IMR-90 (cell line): ENCODE measurements around the gene IRX3. TPM values are rescaled to one million over a fixed set of nuclear protein-coding genes. Genes with fewer than 3 reads are reported as not detected.

Source experiments
- ATAC-seq: fragments of 200-7000 bp; cut with Tn5 transposase; 2 replicates; pipeline ENCODE4 v1.9.1; 2020; ENCODE audit warnings: low read depth, mild to moderate bottlenecking, moderate library complexity
- BruUV-seq: library from RNA; stranded (reverse); fragments of 400-500 nt; replicated peaks from 2 replicates; lab custom pipeline; 2021; lab: Mats Ljungman, UMichigan
- CTCF ChIA-PET: fragments of 300-600 bp; formaldehyde crosslinking; extraction: SDS; loops from one replicate; lab custom pipeline; 2021; ENCODE audit warnings: antibody characterized with exemption; lab: Yijun Ruan, JAX
- POLR2A ChIA-PET: fragments of 300-600 bp; sonication (Branson Sonifier 250); formaldehyde crosslinking; loops from one replicate; lab custom pipeline; 2022; ENCODE audit warnings: antibody characterized with exemption; ENCODE audit not compliant: unreplicated experiment; lab: Charles Lee
- DNase-seq: peaks from one replicate; pipeline ENCODE4 v3.0.0; 2013
- H2AFZ ChIP-seq: replicated peaks from 2 replicates; pipeline ENCODE3; 2013; ENCODE audit warnings: low read length, mild to moderate bottlenecking; ENCODE audit not compliant: poor library complexity
- H2AK5ac ChIP-seq: 2 replicates; pipeline ENCODE4 v1.6.1; 2013; ENCODE audit warnings: low read depth, low read length, inconsistent platforms
- H2AK9ac ChIP-seq: replicated peaks from 2 replicates; pipeline ENCODE3; 2013; ENCODE audit warnings: mild to moderate bottlenecking, low read depth, low read length, moderate library complexity; ENCODE audit not compliant: poor library complexity
- H2BK120ac ChIP-seq: 2 replicates; pipeline ENCODE4 v1.6.1; 2013; ENCODE audit warnings: low read depth, low read length, inconsistent platforms
- H2BK15ac ChIP-seq: 3 replicates; pipeline ENCODE4 v1.6.1; 2013; ENCODE audit warnings: low read depth, low read length, inconsistent platforms
- H2BK20ac ChIP-seq: 2 replicates; pipeline ENCODE4 v1.6.1; 2013; ENCODE audit warnings: low read depth, mild to moderate bottlenecking, inconsistent platforms, low read length, moderate library complexity
- H2BK5ac ChIP-seq: 2 replicates; pipeline ENCODE4 v1.6.1; 2013; ENCODE audit warnings: mild to moderate bottlenecking, low read depth, low read length, inconsistent platforms; ENCODE audit not compliant: poor library complexity, severe bottlenecking
- H3K14ac ChIP-seq: replicated peaks from 2 replicates; pipeline ENCODE4 v1.6.1; 2013; ENCODE audit warnings: low read depth, low read length, inconsistent platforms
- H3K18ac ChIP-seq: 2 replicates; pipeline ENCODE4 v1.6.1; 2013; ENCODE audit warnings: low read depth, low read length, control low read depth
- H3K23ac ChIP-seq: 2 replicates; pipeline ENCODE4 v1.6.1; 2013; ENCODE audit warnings: low read depth, low read length, inconsistent platforms
- H3K27ac ChIP-seq: 2 replicates; pipeline ENCODE4 v1.5.1; 2013; ENCODE audit warnings: mild to moderate bottlenecking, control low read depth, low read length; ENCODE audit not compliant: insufficient read depth
- H3K27me3 ChIP-seq: 2 replicates; pipeline ENCODE4 v1.6.1; 2013; ENCODE audit warnings: low read length; ENCODE audit not compliant: control insufficient read depth, insufficient read depth
- H3K36me3 ChIP-seq: 2 replicates; pipeline ENCODE4 v1.6.1; 2013; ENCODE audit warnings: low read length, mixed read lengths; ENCODE audit not compliant: control insufficient read depth, insufficient read depth
- H3K4ac ChIP-seq: 2 replicates; pipeline ENCODE4 v1.6.1; 2013; ENCODE audit warnings: low read depth, low read length, inconsistent platforms
- H3K4me1 ChIP-seq: 2 replicates; pipeline ENCODE4 v1.6.1; 2013; ENCODE audit warnings: low read length, mixed read lengths; ENCODE audit not compliant: control insufficient read depth, insufficient read depth
- H3K4me2 ChIP-seq: 2 replicates; pipeline ENCODE4 v1.6.1; 2013; ENCODE audit warnings: low read depth, mild to moderate bottlenecking, control low read depth, low read length, moderate library complexity
- H3K4me3 ChIP-seq: 2 replicates; pipeline ENCODE4 v1.5.1; 2013; ENCODE audit warnings: low read depth, mild to moderate bottlenecking, control low read depth, low read length, moderate library complexity; ENCODE audit not compliant: insufficient read depth
- H3K56ac ChIP-seq: 2 replicates; pipeline ENCODE4 v1.6.1; 2013; ENCODE audit warnings: low read length, inconsistent platforms; ENCODE audit not compliant: insufficient read depth; ENCODE audit errors: extremely low read depth
- H3K79me1 ChIP-seq, 2 experiments: 2 replicates each; pipeline ENCODE4 v1.6.1; 2013; ENCODE audit warnings: low read length in 2 of 2, inconsistent platforms in 1 of 2, low read depth in 1 of 2
- H3K9ac ChIP-seq: 2 replicates; pipeline ENCODE4 v1.6.1; 2013; ENCODE audit warnings: low read depth, low read length, control low read depth
- H3K9me1 ChIP-seq: 2 replicates; pipeline ENCODE4 v1.6.1; 2013; ENCODE audit warnings: low read length, inconsistent platforms; ENCODE audit not compliant: insufficient read depth
- H3K9me3 ChIP-seq: 2 replicates; pipeline ENCODE4 v1.6.1; 2013; ENCODE audit warnings: low read length; ENCODE audit not compliant: control insufficient read depth, insufficient read depth
- H4K20me1 ChIP-seq: 2 replicates; pipeline ENCODE4 v1.6.1; 2013; ENCODE audit warnings: low read length, inconsistent platforms; ENCODE audit not compliant: insufficient read depth
- H4K5ac ChIP-seq: 2 replicates; pipeline ENCODE4 v1.6.1; 2013; ENCODE audit warnings: mild to moderate bottlenecking, low read depth, low read length, control low read depth
- H4K8ac ChIP-seq, 2 experiments: 2 replicates each; pipeline ENCODE4 v1.6.1; 2013; ENCODE audit warnings: low read depth in 2 of 2, low read length in 2 of 2, control low read depth in 1 of 2, inconsistent platforms in 1 of 2
- H4K91ac ChIP-seq: 2 replicates; pipeline ENCODE4 v1.6.1; 2013; ENCODE audit warnings: low read depth, low read length, inconsistent platforms; ENCODE audit not compliant: insufficient read depth
- MAFK ChIP-seq: IDR thresholded peaks from 2 replicates; pipeline ENCODE4 v1.6.1; 2012; ENCODE audit warnings: low read depth, low read length, improper control_type of control experiment
- MAZ ChIP-seq: IDR thresholded peaks from 2 replicates; pipeline ENCODE4 v1.6.1; 2012; ENCODE audit warnings: low read depth, mild to moderate bottlenecking, low read length, improper control_type of control experiment, moderate library complexity, borderline replicate concordance
- RCOR1 ChIP-seq: IDR thresholded peaks from 2 replicates; pipeline ENCODE4 v1.6.1; 2012; ENCODE audit warnings: mild to moderate bottlenecking, low read length, improper control_type of control experiment; ENCODE audit not compliant: insufficient replicate concordance
- WGBS, 2 experiments: methylation state at CpG; one replicate each; pipeline versions ENCODE4 v1.1.5 to v1.1.7; 2013; ENCODE audit warnings: missing lambda C conversion rate in 2 of 2; ENCODE audit not compliant: insufficient read length in 1 of 2; ENCODE audit errors: extremely low coverage in 2 of 2; 5-methylcytosine and 5-hydroxymethylcytosine counted together
- dilution Hi-C: fragments of 300-500 bp; cut with HindIII; formaldehyde crosslinking; loops from one replicate; pipeline ENCODE4 v1.14.3; 2018; ENCODE audit warnings: low sequenced_read_pairs; ENCODE audit not compliant: unreplicated experiment
- in situ Hi-C: fragments of 300-500 bp; cut with MboI; formaldehyde crosslinking; loops from 3 replicates; pipeline ENCODE4 v1.14.3; 2019; ENCODE audit warnings: low sequenced_read_pairs, inconsistent platforms, mixed read lengths
- intact Hi-C: fragments of 100-400 bp; cut with micrococcal nuclease; formaldehyde crosslinking; loops from 2 replicates; pipeline ENCODE4 v1.10.0; 2022
- polyA plus RNA-seq, 3 experiments: library from polyadenylated mRNA; depleted of rRNA; stranded (reverse); fragments of >200 nt; gene quantifications; 2 replicates each; pipeline ENCODE4 v1.2.3, GENCODE V29; 2012; ENCODE audit warnings: low replicate concordance in 1 of 3
- total RNA-seq: library from RNA; depleted of rRNA; stranded (reverse); fragments of >200 nt; gene quantifications from 2 replicates; pipeline ENCODE4 v1.2.3, GENCODE V29; 2012

IRX3 gene
- total and polyA plus RNA-seq, 2 of the 4 experiments (the other 2 are of a cell fraction), result not detected

GRCh38 chr16:54291656-54292487 is 5.3 kb upstream of the IRX3 start (continued):
- TF ChIP-seq MAFK, result no peak

GRCh38 chr16:54290833-54291655 is 4.5 kb upstream of the IRX3 start:
- no peak overlapping the region for H3K56ac ChIP-seq
- 4% methylated on average over 14 of the region's 46 CpGs; no CpG with 5 or more reads in 1 of the 2 experiments for WGBS, 2 experiments
- no peak overlapping the region for H2AK9ac ChIP-seq
- H3K18ac ChIP-seq, result no peak overlapping the region
- no peak overlapping the region for H2BK20ac ChIP-seq
- H4K20me1 ChIP-seq, result no peaks in the 10 kb centered on the region
- TF ChIP-seq MAZ (no peak), RCOR1 (no peak)
- ATAC-seq (no peak), DNase-seq (no peak)
- no peak overlapping the region for H4K5ac ChIP-seq
- H4K91ac ChIP-seq, result no peak overlapping the region
- H3K14ac ChIP-seq, result no peak overlapping the region
- H3K36me3 ChIP-seq, result no peaks in the 10 kb centered on the region
- CTCF ChIA-PET, result no interaction called here
- peaks cover 71% of the 10 kb centered on the region for H3K27me3 ChIP-seq
- H2BK5ac ChIP-seq, result no peak overlapping the region
- no peak overlapping the region for H2AK5ac ChIP-seq
- no peak overlapping the region; the same call in 1 of the 2 replicates for H3K23ac ChIP-seq
- no peak overlapping the region for H2BK120ac ChIP-seq
- intact Hi-C loops (loop anchor here (10.0 kb wide), 1 partner anchor 736 kb away; no protein-coding TSS in a partner anchor), in situ Hi-C loops (loop anchor here (25.0 kb wide), 2 partner anchors 529 to 646 kb away; partner anchors contain the start of gene IRX5), dilution Hi-C loops (no loop called here)
- no peaks in the 10 kb centered on the region for H3K9me1 ChIP-seq
- no peaks in the 10 kb centered on the region for H3K79me1 ChIP-seq
- peaks cover 17% of the 10 kb centered on the region for H3K9me3 ChIP-seq
- H3K27ac ChIP-seq, result no peak overlapping the region
- no peak overlapping the region for H3K4me3 ChIP-seq
- BruUV-seq, result no TSS peak
- no peak overlapping the region for H3K9ac ChIP-seq
- peaks cover 2% of the 10 kb centered on the region; the same call in 1 of the 2 replicates for H3K4me1 ChIP-seq
- POLR2A ChIA-PET, result no interaction called here
- H3K4ac ChIP-seq, result no peak overlapping the region
- peak overlapping the region; percentile 39 for H2AFZ ChIP-seq
- no peak overlapping the region for H4K8ac ChIP-seq
- H2BK15ac ChIP-seq, result no peak overlapping the region
- no peak overlapping the region for H3K4me2 ChIP-seq
